22Rv1 (cell line): Measurements from ENCODE around the gene ZNF658.
"Not testable (repeated sequence)": the region's sequence is repeated elsewhere in the genome, so short reads cannot be mapped to it uniquely, and the experiment has no call there.

ENCODE experiments used
- CTCF ChIP-seq: fragments of 450-650 bp; IDR thresholded peaks from 2 replicates; pipeline ENCODE4 v1.5.1; 2017; ENCODE audit warnings: mild to moderate bottlenecking
- ZFX ChIP-seq: fragments of 450-650 bp; IDR thresholded peaks from 2 replicates; pipeline ENCODE4 v1.6.1; 2017; ENCODE audit warnings: antibody characterized with exemption, borderline replicate concordance

GRCh38 chr9:66920072-66920471 is 19.5 kb downstream of the ZNF658 start:
- not testable (repeated sequence) for TF ChIP-seq CTCF, ZFX
